NCI-H1930 (cell line): ENCODE data around the gene MYRIP.

Experiments used
- DNase-seq, 2 experiments: peaks; one replicate each; lab custom pipeline; 2025; lab: John Stamatoyannopoulos, UW

Gene MYRIP

GRCh38 chr3:40287248-40287647 lies 477.8 kb downstream of the MYRIP start:
- DNase-seq, result no peak

GRCh38 chr3:40290396-40290795 lies 481.0 kb downstream of the MYRIP start:
- no peak for DNase-seq

- no peak for DNase-seq
Observed at GRCh38 chr3:40291471-40291870, 482.1 kb downstream of the MYRIP start.

- no peak for DNase-seq
Observed at GRCh38 chr3:40292637-40293349, 483.4 kb downstream of the MYRIP start.

- no peak for DNase-seq
Observed at GRCh38 chr3:40294434-40294833, 485.0 kb downstream of the MYRIP start.

- DNase-seq, result no peak
Observed at GRCh38 chr3:40298075-40298474, 488.7 kb downstream of the MYRIP start.

- no peak for DNase-seq
Observed at GRCh38 chr3:40299130-40299720, 489.8 kb downstream of the MYRIP start.

GRCh38 chr3:40299721-40300335 lies 490.4 kb downstream of the MYRIP start:
- no peak for DNase-seq

- no peak for DNase-seq
Observed at GRCh38 chr3:40302784-40303183, 493.4 kb downstream of the MYRIP start.

GRCh38 chr3:40304352-40304751 lies 494.9 kb downstream of the MYRIP start:
- no peak for DNase-seq

- no peak for DNase-seq
Observed at GRCh38 chr3:40306336-40306735, 496.9 kb downstream of the MYRIP start.

- no peak for DNase-seq
Observed at GRCh38 chr3:40307176-40307575, 497.8 kb downstream of the MYRIP start.

GRCh38 chr3:40308725-40309417 lies 499.5 kb downstream of the MYRIP start:
- no peak for DNase-seq

- peak; percentile 81 to 92 for DNase-seq
Observed at GRCh38 chr3:40309418-40309924, 500.1 kb downstream of the MYRIP start, which contains the start of gene EIF1B. Gene EIF1B (plus strand): TSS chr3:40309707. CDS start chr3:40309942, 235 bp downstream.
